Measurements from ENCODE around the gene MYF5.

MYF5 gene

GRCh38 chr12:80709811-80710726 lies 6.6 kb upstream of the MYF5 start:
- TF ChIP-seq RAD21 (IDR thresholded peaks at IDR 0.05; ENCODE audit: low read depth) = peak; percentile 42
- TF ChIP-seq USF1 (IDR thresholded peaks at IDR 0.05) = no peak

GRCh38 chr12:80710727-80711449 lies 5.8 kb upstream of the MYF5 start:
- no peak for TF ChIP-seq USF1 (IDR thresholded peaks at IDR 0.05)
- TF ChIP-seq RAD21 (IDR thresholded peaks at IDR 0.05; ENCODE audit: low read depth) = no peak
- TF ChIP-seq MAX (IDR thresholded peaks at IDR 0.05) = no peak
- TF ChIP-seq TEAD4 (IDR thresholded peaks at IDR 0.05) = no peak
- TF ChIP-seq TCF12 (IDR thresholded peaks at IDR 0.05; ENCODE audit: low read depth) = no peak
- TF ChIP-seq EGR1 (IDR thresholded peaks at IDR 0.05) = no peak
- no peak for TF ChIP-seq TAF1 (IDR thresholded peaks at IDR 0.05; ENCODE audit: low read depth)
- TF ChIP-seq EP300 (IDR thresholded peaks at IDR 0.05; ENCODE audit: borderline replicate concordance) = no peak
- no peak for TF ChIP-seq CREB1 (IDR thresholded peaks at IDR 0.05; ENCODE audit: low read depth)
- TF ChIP-seq YY1 (IDR thresholded peaks at IDR 0.05; ENCODE audit: low read depth) = no peak
- TF ChIP-seq NFIC (IDR thresholded peaks at IDR 0.05) = no peak
- no peak for TF ChIP-seq ZBTB7A (IDR thresholded peaks at IDR 0.05; ENCODE audit: low read depth)
- TF ChIP-seq REST (IDR thresholded peaks at IDR 0.05; ENCODE audit: low read depth) = no peak
- no peak for TF ChIP-seq FOXM1 (IDR thresholded peaks at IDR 0.05; ENCODE audit: borderline replicate concordance, low read depth)
- no peak for TF ChIP-seq CEBPB (IDR thresholded peaks at IDR 0.05)

- TF ChIP-seq TAF1 (IDR thresholded peaks at IDR 0.05; ENCODE audit: low read depth) = no peak
- TF ChIP-seq RAD21 (IDR thresholded peaks at IDR 0.05; ENCODE audit: low read depth) = no peak
- TF ChIP-seq FOXM1 (IDR thresholded peaks at IDR 0.05; ENCODE audit: borderline replicate concordance, low read depth) = no peak
- TF ChIP-seq EGR1 (IDR thresholded peaks at IDR 0.05) = no peak
- TF ChIP-seq ZBTB7A (IDR thresholded peaks at IDR 0.05; ENCODE audit: low read depth) = no peak
- TF ChIP-seq NFIC (IDR thresholded peaks at IDR 0.05) = no peak
- no peak for TF ChIP-seq CEBPB (IDR thresholded peaks at IDR 0.05)
- TF ChIP-seq EP300 (IDR thresholded peaks at IDR 0.05; ENCODE audit: borderline replicate concordance) = no peak
- TF ChIP-seq MAX (IDR thresholded peaks at IDR 0.05) = no peak
- TF ChIP-seq REST (IDR thresholded peaks at IDR 0.05; ENCODE audit: low read depth) = no peak
- TF ChIP-seq YY1 (IDR thresholded peaks at IDR 0.05; ENCODE audit: low read depth) = no peak
- no peak for TF ChIP-seq USF1 (IDR thresholded peaks at IDR 0.05)
- TF ChIP-seq TCF12 (IDR thresholded peaks at IDR 0.05; ENCODE audit: low read depth) = no peak
- TF ChIP-seq TEAD4 (IDR thresholded peaks at IDR 0.05) = no peak
- TF ChIP-seq CREB1 (IDR thresholded peaks at IDR 0.05; ENCODE audit: low read depth) = no peak
Observed at GRCh38 chr12:80711866-80712265, 4.8 kb upstream of the MYF5 start.

- no peak for TF ChIP-seq RAD21 (IDR thresholded peaks at IDR 0.05; ENCODE audit: low read depth)
- no peak for TF ChIP-seq YY1 (IDR thresholded peaks at IDR 0.05; ENCODE audit: low read depth)
- TF ChIP-seq CREB1 (IDR thresholded peaks at IDR 0.05; ENCODE audit: low read depth) = no peak
- TF ChIP-seq REST (IDR thresholded peaks at IDR 0.05; ENCODE audit: low read depth) = no peak
- no peak for TF ChIP-seq NFIC (IDR thresholded peaks at IDR 0.05)
- no peak for TF ChIP-seq EP300 (IDR thresholded peaks at IDR 0.05; ENCODE audit: borderline replicate concordance)
- no peak for TF ChIP-seq TCF12 (IDR thresholded peaks at IDR 0.05; ENCODE audit: low read depth)
- TF ChIP-seq TEAD4 (IDR thresholded peaks at IDR 0.05) = no peak
- no peak for TF ChIP-seq TAF1 (IDR thresholded peaks at IDR 0.05; ENCODE audit: low read depth)
- no peak for TF ChIP-seq CEBPB (IDR thresholded peaks at IDR 0.05)
- no peak for TF ChIP-seq EGR1 (IDR thresholded peaks at IDR 0.05)
- no peak for TF ChIP-seq ZBTB7A (IDR thresholded peaks at IDR 0.05; ENCODE audit: low read depth)
Observed at GRCh38 chr12:80712866-80713265, 3.8 kb upstream of the MYF5 start.

All from Ishikawa (cell line).